GM18858 (cell line): ENCODE data around the gene RTP5.

ENCODE experiments used
- ATAC-seq: cut with Tn5 transposase; IDR thresholded peaks from one replicate; pipeline ENCODE4 v1.9.1; 2021; ENCODE audit not compliant: unreplicated experiment

RTP5 gene

DNA sequence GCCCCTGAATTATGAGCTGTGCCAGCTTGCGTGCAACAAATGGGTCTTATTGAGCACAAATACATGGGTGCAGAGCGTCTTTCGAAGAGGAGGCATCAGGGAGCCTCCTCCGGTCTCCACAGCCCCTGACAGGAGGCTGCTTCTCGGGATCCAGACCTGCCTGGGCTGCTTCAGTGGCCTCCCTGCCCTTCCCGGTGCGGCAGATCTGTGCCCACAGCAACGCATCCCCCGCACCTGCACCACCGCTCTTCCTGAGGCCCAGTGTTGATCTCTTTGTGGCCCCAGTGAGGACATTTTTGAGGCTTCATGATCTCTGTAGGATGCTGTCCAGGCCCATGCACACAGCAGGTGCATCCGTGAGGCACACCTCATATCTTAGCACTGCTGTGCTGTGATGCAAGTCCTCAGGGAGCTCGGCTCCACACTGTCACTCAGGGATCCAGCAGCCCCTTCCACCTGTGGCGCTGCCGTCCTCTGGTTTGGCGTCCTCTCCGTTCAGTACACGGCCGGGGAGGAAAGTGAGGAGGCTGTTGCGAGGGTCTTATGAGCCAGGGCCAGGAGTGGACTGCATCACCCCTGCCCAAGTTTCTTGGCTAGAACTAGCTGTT, 17.4 kb downstream of the RTP5 start:
- no peak for ATAC-seq

GRCh38 chr2:241887806-241888522, 18.4 kb downstream of the RTP5 start:
- ATAC-seq = no peak

GRCh38 chr2:241888641-241889040, 19.1 kb downstream of the RTP5 start:
- no peak for ATAC-seq

DNA sequence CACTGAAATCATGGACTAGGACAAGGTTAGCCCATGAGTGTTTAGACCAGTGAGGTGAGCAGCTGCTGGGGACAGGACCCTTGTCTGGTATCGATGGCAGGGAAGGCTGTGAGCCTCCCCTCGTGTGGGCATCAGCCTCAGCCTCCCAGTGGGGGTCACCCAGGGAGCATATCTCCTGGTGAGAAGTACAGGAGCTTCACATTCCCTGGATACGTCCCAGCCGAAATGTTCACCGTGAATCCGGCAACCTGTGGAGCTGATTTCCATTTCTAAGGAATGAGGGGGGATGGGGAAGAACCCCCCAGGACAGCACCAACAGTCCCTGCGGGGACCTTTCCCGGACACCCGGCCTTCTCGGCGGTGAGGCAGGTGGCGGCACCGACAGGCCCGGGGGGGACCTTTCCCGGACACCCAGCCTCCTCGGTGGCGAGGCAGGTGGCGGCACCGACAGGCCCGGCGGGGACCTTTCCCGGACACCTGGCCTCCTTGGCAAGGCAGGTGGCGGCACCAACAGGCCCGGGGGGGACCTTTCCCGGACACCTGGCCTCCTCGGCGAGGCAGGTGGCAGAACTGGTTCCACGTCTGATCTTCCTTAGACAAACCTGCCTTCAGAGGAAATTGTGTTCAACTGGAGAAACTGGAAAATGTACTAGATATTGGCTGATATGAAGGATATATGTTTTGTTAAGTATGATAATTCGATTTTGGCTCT, 21.2 kb downstream of the RTP5 start:
- ATAC-seq = no peak

DNA sequence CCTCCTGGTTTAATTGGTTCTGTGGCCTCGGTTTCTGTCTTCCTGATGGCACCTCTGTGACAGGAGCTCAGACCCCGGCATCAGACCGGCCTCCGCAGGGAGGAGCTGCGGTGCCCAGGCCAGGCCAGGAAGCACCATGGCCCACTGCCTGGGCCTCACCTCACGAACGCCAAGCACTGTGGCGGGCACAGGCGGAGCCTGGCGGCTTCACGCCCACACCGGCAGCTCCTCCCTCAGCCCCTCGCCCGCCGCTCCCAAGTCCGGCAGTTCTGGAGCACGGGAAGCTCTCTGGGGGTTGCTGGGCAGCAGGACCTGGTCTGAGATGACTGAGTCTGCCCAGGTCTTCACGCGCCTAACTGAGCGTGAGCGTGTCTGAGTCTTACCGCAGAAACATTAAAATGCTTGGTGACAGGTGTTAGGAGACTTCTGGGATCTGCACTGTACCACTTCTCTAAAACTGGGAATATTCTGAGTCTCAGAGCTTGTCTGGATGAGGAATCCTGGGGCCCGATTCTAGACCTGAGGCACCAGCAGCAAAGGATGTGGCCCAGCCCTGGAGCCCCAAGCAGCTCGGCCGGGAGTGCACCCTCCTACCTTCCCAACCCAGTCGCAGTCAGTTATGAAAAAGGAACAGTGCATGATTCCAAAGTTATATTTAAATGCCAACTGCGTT, 21.9 kb downstream of the RTP5 start:
- ATAC-seq = no peak

- no peak for ATAC-seq
Observed at GRCh38 chr2:241891988-241892298, 22.4 kb downstream of the RTP5 start.

DNA sequence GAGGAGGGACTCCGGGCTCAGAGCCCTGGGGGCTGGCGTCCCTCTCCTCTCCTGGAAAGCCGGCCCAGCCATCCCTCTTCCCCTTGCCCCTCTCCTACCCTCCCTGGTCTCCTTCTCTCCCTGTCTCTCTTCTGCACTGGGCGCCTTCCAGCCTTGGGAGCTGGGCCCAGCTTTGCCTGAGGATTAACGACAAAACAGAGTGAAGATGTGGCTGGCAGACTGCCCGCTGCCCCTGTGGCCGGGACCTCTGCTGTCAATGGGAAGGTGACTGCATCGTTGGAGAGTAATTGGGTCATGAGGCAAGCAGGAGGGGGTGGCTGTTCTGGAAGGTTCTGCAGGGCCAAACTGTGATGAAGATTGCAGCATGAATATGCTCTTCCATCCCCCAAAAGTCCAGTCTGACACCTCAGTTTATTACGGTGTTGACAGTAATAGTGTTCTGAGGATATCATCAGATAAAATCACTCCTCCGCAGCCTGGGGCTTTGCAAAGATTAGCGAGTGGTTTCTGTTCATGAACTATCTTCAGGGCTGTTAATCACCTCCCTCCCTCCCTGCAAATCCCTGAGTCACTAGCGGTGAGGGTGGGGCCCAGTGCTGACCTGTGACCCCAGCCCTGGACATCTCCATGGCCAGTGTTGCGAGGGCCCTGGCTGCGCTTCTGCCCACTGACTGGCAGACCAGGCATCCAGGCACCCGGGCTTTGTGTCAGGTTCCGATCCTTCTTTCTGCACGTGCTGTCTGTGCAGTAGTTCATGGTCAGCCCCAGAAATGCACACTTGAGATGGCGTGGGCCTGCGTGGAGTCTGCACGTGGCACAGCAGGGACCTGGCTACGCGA, 23.0 kb downstream of the RTP5 start:
- ATAC-seq = no peak

- no peak for ATAC-seq
Observed at GRCh38 chr2:241893265-241893664, 23.7 kb downstream of the RTP5 start.

DNA sequence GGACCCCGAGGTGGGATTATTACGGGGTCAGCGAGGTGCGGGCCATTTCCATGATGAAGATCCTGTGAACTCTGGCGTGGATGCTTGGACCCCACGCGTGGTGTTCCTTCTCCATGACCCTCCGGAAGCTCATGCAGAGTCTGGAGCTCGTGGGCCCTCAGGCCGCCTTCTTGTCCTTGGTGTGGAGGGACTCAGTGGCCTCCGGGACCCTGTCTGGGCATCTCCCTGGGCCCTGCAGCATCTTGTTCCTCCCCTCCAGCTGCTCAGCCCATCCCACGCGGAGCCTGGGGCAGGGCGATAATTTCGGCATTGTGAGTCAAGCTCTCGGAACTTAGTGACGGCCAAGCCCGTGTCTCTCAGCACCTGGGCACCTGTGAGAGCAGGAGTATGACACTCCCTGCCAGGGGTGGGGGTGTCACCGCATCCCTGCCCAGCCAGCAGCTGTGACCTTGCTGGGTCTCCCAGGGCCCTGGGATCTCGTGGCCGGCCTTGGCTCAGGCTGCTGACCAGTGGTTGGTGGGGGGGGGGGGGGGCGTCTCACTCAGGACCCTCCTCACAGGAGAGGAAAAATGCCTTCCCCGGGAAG, 24.6 kb downstream of the RTP5 start:
- no peak for ATAC-seq

GRCh38 chr2:241894681-241895426, 25.3 kb downstream of the RTP5 start:
- ATAC-seq = no peak

- no peak for ATAC-seq
Observed at GRCh38 chr2:241895427-241895711, 25.8 kb downstream of the RTP5 start.

GRCh38 chr2:241895712-241896641, 26.4 kb downstream of the RTP5 start:
- ATAC-seq = no peak

- ATAC-seq = no peak
Observed at GRCh38 chr2:241896746-241897201, 27.2 kb downstream of the RTP5 start.

- ATAC-seq = no peak
Observed at GRCh38 chr2:241897231-241897916, 27.8 kb downstream of the RTP5 start.

GRCh38 chr2:241898463-241899270, 29.1 kb downstream of the RTP5 start:
- ATAC-seq = no peak

DNA sequence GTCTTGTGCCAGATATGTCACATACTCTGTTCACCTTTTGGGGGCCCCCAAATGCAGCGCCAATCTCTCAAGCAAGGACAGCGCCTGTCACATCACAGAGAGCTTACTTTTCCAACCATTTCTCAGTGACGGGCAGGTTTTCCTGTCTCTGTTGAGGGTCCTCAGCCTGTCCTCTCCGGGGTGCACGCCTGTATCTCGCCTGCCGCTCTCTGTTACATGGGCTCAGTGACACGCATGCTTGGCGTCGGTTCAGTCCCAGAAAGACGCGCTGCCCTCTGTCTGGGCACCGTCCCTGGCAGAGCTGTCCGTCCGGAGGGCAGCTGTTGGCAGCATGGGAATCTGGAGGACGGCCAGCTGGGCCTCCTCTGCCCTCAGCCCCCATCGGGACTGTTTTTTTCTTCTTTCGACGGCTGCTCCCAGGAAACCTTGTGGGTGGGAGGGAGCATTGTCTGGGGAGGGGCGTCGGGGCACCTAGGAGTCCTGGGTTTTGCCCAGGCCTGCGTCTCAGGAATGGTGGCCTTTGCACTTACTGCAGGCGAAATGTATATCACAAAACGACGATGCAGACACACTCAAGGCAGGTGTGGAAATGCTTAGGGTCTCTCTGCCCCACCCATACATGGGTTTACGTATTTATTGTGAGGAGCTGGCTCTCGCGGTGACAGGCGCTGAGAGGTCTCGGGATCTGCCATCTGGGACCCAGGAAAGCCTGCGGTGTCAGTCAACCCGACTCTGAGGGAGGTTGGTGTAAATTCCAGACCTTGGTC, 30.9 kb downstream of the RTP5 start:
- ATAC-seq = no peak

- ATAC-seq = no peak
Observed at GRCh38 chr2:241901018-241901380, 31.5 kb downstream of the RTP5 start.
